Neutrophil (primary cell): Measurements from ENCODE around the gene TMUB1.

Source experiments
- H3K27ac ChIP-seq: fragments of 200-600 bp; sonication (generic); 2 replicates; pipeline ENCODE4 v1.5.1; 2016; ENCODE audit warnings: mild to moderate bottlenecking, moderate library complexity
- H3K27me3 ChIP-seq: fragments of 200-600 bp; sonication (generic); 2 replicates; pipeline ENCODE4 v1.6.0; 2016; ENCODE audit warnings: mild to moderate bottlenecking
- H3K36me3 ChIP-seq: fragments of 200-600 bp; sonication (generic); 2 replicates; pipeline ENCODE4 v1.5.1; 2017
- H3K4me1 ChIP-seq, 2 experiments: fragments of 200-600 bp in 1 of 2; sonication (generic) in 1 of 2; 1 replicate in 1 of 2; 2 replicates in 1 of 2; pipeline versions ENCODE4 v1.5.1 to v1.6.1; 2013 to 2016; ENCODE audit warnings: low read depth in 1 of 2, low read length in 1 of 2, mild to moderate bottlenecking in 1 of 2, moderate library complexity in 1 of 2; ENCODE audit not compliant: control insufficient read depth in 1 of 2, insufficient read depth in 1 of 2
- H3K4me3 ChIP-seq, 2 experiments: fragments of 200-600 bp in 1 of 2; sonication (generic) in 1 of 2; 1 replicate in 1 of 2; 2 replicates in 1 of 2; pipeline ENCODE4 v1.5.1; 2013 to 2016; ENCODE audit warnings: low read depth in 1 of 2, low read length in 1 of 2, mild to moderate bottlenecking in 1 of 2, moderate library complexity in 1 of 2
- H3K9me3 ChIP-seq: fragments of 200-600 bp; sonication (generic); 2 replicates; pipeline ENCODE4 v1.5.1; 2016
- CTCF ChIP-seq: fragments of 200-600 bp; sonication (generic); IDR thresholded peaks from 2 replicates; pipeline ENCODE4 v1.5.1; 2016; ENCODE audit warnings: antibody characterized with exemption

The TMUB1 gene

GRCh38 chr7:151115836-151116418, 32.6 kb upstream of the TMUB1 start:
- TF ChIP-seq CTCF, result no peak
- Histone ChIP-seq H3K27ac (no peak overlapping the region), H3K4me1 (peaks cover 0 to 3% of the 10 kb centered on the region in 2 experiments), H3K9me3 (no peaks in the 10 kb centered on the region), H3K36me3 (peaks cover under 1% of the 10 kb centered on the region), H3K4me3 (no peak overlapping the region), H3K27me3 (peaks cover 48% of the 10 kb centered on the region)

GRCh38 chr7:151115121-151115835, 32.0 kb upstream of the TMUB1 start:
- H3K4me3 ChIP-seq, result no peak overlapping the region
- TF ChIP-seq CTCF, result no peak
- no peaks in the 10 kb centered on the region for H3K36me3 ChIP-seq
- H3K9me3 ChIP-seq, result no peaks in the 10 kb centered on the region
- H3K4me1 ChIP-seq, result peaks cover 0 to 3% of the 10 kb centered on the region in 2 experiments
- H3K27me3 ChIP-seq, result peaks cover 48% of the 10 kb centered on the region
- H3K27ac ChIP-seq, result no peak overlapping the region

- Histone ChIP-seq H3K9me3 (no peaks in the 10 kb centered on the region), H3K4me1 (peaks cover 0 to 3% of the 10 kb centered on the region in 2 experiments), H3K36me3 (no peaks in the 10 kb centered on the region), H3K27me3 (peaks cover 48% of the 10 kb centered on the region), H3K27ac (no peak overlapping the region), H3K4me3 (no peak overlapping the region)
- TF ChIP-seq CTCF, result no peak
These were observed 31.1 kb upstream of the TMUB1 start for GRCh38 chr7:151114151-151115090.

- Histone ChIP-seq H3K4me1 (peaks cover 0 to 3% of the 10 kb centered on the region in 2 experiments), H3K27me3 (peaks cover 48% of the 10 kb centered on the region), H3K27ac (no peak overlapping the region), H3K4me3 (no peak overlapping the region), H3K36me3 (no peaks in the 10 kb centered on the region), H3K9me3 (no peaks in the 10 kb centered on the region)
- TF ChIP-seq CTCF, result no peak
These were observed 30.3 kb upstream of the TMUB1 start for GRCh38 chr7:151113344-151114150.
